Measurements from ENCODE around the gene RSRC2.
A peak's percentile ranks its signal among the peaks of the same experiment; 100 is the strongest.
"Not testable (repeated sequence)": the region's sequence is repeated elsewhere in the genome, so short reads cannot be mapped to it uniquely, and the experiment has no call there.

Gene RSRC2

DNA sequence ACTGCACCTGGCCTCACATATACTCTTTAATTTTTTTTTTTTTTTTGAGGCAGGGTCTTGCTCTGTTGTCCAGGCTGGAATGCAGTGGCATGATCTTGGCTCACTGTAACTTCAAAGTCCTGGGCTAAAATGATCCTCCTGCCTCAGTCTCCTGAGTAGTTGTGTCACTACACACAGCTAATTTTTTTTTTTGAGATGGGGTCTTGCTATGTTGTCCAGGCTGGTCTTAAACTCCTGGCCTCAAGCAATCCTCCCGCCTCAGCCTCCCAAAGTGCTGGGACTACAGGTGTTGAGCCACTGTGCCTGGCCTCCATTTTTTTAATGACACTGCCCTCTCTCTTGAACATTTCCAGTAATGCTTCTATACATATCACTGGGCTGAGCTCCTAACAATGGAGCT, 42.4 kb downstream of the RSRC2 start:
- H3K36me3 ChIP-seq (ENCODE audit: control insufficient read depth, insufficient read depth, low read length, severe bottlenecking) = peaks cover 86% of the 10 kb centered on the region
- not testable (repeated sequence) for H3K9ac ChIP-seq (ENCODE audit: low read length); H3K9me3 ChIP-seq (ENCODE audit: control insufficient read depth, low read length); H3K4me1 ChIP-seq (ENCODE audit: control insufficient read depth, insufficient read depth, low read length); DNase-seq (ENCODE audit: low read depth); H3K27me3 ChIP-seq (replicated peaks; ENCODE audit: control insufficient read depth, insufficient read depth, low read length); H3K4me3 ChIP-seq (ENCODE audit: low read length)

- no peak for DNase-seq (ENCODE audit: low read depth)
- H3K36me3 ChIP-seq (ENCODE audit: control insufficient read depth, insufficient read depth, low read length, severe bottlenecking) = peaks cover 86% of the 10 kb centered on the region
- no peaks in the 10 kb centered on the region for H3K9me3 ChIP-seq (ENCODE audit: control insufficient read depth, low read length)
Observed at GRCh38 chr12:122483969-122484368, 42.8 kb downstream of the RSRC2 start.

DNA sequence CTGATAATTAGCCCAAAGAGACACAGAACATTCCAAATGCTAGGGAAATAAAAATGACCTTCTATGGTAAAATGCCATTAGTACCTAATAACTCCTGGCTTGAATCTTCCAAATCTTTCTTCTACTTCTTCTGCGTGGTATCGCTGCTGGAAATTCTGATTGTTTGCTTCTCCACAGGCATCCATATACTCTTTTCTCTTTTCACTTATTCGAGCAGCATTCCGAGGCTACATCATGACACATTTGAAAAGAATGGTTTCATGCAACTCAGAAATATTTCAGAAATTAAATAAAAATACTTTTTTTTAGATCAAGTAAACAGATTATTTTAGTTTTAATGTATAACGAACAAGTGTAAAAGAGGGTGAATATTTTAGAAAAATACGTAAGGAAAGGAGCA, 44.9 kb downstream of the RSRC2 start:
- DNase-seq (ENCODE audit: low read depth) = peak; percentile 68
- Histone ChIP-seq H3K4me1 (ENCODE audit: control insufficient read depth, insufficient read depth, low read length) (no peaks in the 10 kb centered on the region), H3K4me3 (ENCODE audit: low read length) (no peak overlapping the region), H3K9me3 (ENCODE audit: control insufficient read depth, low read length) (no peaks in the 10 kb centered on the region), H3K9ac (ENCODE audit: low read length) (no peak overlapping the region), H3K36me3 (ENCODE audit: control insufficient read depth, insufficient read depth, low read length, severe bottlenecking) (peaks cover 84% of the 10 kb centered on the region), H3K27me3 (replicated peaks; ENCODE audit: control insufficient read depth, insufficient read depth, low read length) (no peaks in the 10 kb centered on the region)

More at GRCh38 chr12:122483969-122484368, 42.8 kb downstream of the RSRC2 start:
- H3K27me3 ChIP-seq (replicated peaks; ENCODE audit: control insufficient read depth, insufficient read depth, low read length) = no peaks in the 10 kb centered on the region
- H3K9ac ChIP-seq (ENCODE audit: low read length) = no peak overlapping the region
- H3K4me1 ChIP-seq (ENCODE audit: control insufficient read depth, insufficient read depth, low read length) = no peaks in the 10 kb centered on the region
- no peak overlapping the region for H3K4me3 ChIP-seq (ENCODE audit: low read length)

- H3K4me3 ChIP-seq (ENCODE audit: low read length) = no peak overlapping the region
- no peak for DNase-seq (ENCODE audit: low read depth)
- H3K9ac ChIP-seq (ENCODE audit: low read length) = no peak overlapping the region
- H3K36me3 ChIP-seq (ENCODE audit: control insufficient read depth, insufficient read depth, low read length, severe bottlenecking) = peaks cover 86% of the 10 kb centered on the region
- no peaks in the 10 kb centered on the region for H3K27me3 ChIP-seq (replicated peaks; ENCODE audit: control insufficient read depth, insufficient read depth, low read length)
- no peaks in the 10 kb centered on the region for H3K4me1 ChIP-seq (ENCODE audit: control insufficient read depth, insufficient read depth, low read length)
- no peaks in the 10 kb centered on the region for H3K9me3 ChIP-seq (ENCODE audit: control insufficient read depth, low read length)
Observed at GRCh38 chr12:122480753-122481152, 46.0 kb downstream of the RSRC2 start.

DNA sequence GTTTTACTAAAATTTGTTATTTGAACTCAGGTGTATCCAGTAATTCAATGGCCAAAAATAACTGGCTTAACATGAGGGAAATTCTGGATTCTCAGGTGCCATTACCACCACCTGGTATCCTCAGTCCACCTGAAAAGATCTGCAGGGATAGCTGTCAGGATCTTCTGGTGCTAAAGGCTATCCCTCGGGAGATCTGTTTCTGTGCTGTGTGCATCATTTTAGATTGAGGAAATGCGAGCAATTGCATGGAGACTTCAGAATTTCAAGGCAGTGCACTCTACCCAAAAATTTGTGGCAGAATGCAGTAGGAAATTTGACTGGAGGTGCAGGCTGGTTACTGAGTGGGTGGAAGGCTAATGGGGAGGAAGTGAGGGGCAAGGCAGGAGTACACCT, 52.4 kb downstream of the RSRC2 start:
- Histone ChIP-seq H3K36me3 (ENCODE audit: control insufficient read depth, insufficient read depth, low read length, severe bottlenecking) (peaks cover 65% of the 10 kb centered on the region), H3K9me3 (ENCODE audit: control insufficient read depth, low read length) (no peaks in the 10 kb centered on the region), H3K9ac (ENCODE audit: low read length) (no peak overlapping the region), H3K27me3 (replicated peaks; ENCODE audit: control insufficient read depth, insufficient read depth, low read length) (no peaks in the 10 kb centered on the region), H3K4me3 (ENCODE audit: low read length) (no peak overlapping the region), H3K4me1 (ENCODE audit: control insufficient read depth, insufficient read depth, low read length) (peaks cover 5% of the 10 kb centered on the region)
- no peak for DNase-seq (ENCODE audit: low read depth)

- H3K9me3 ChIP-seq (ENCODE audit: control insufficient read depth, low read length) = no peaks in the 10 kb centered on the region
- DNase-seq (ENCODE audit: low read depth) = no peak
- peaks cover 59% of the 10 kb centered on the region for H3K36me3 ChIP-seq (ENCODE audit: control insufficient read depth, insufficient read depth, low read length, severe bottlenecking)
- H3K9ac ChIP-seq (ENCODE audit: low read length) = no peak overlapping the region
- peaks cover 5% of the 10 kb centered on the region for H3K4me1 ChIP-seq (ENCODE audit: control insufficient read depth, insufficient read depth, low read length)
- no peak overlapping the region for H3K4me3 ChIP-seq (ENCODE audit: low read length)
- no peaks in the 10 kb centered on the region for H3K27me3 ChIP-seq (replicated peaks; ENCODE audit: control insufficient read depth, insufficient read depth, low read length)
Observed at GRCh38 chr12:122473543-122474323, 53.0 kb downstream of the RSRC2 start.

- H3K9ac ChIP-seq (ENCODE audit: low read length) = peak overlapping the region; percentile 59
- H3K4me1 ChIP-seq (ENCODE audit: control insufficient read depth, insufficient read depth, low read length) = peaks cover 5% of the 10 kb centered on the region
- H3K4me3 ChIP-seq (ENCODE audit: low read length) = peak overlapping the region; percentile 23
- H3K9me3 ChIP-seq (ENCODE audit: control insufficient read depth, low read length) = no peaks in the 10 kb centered on the region
- H3K27me3 ChIP-seq (replicated peaks; ENCODE audit: control insufficient read depth, insufficient read depth, low read length) = no peaks in the 10 kb centered on the region
- peaks cover 39% of the 10 kb centered on the region for H3K36me3 ChIP-seq (ENCODE audit: control insufficient read depth, insufficient read depth, low read length, severe bottlenecking)
- DNase-seq (ENCODE audit: low read depth) = peak; percentile 93
Observed at GRCh38 chr12:122471324-122472226, 55.2 kb downstream of the RSRC2 start.

DNA sequence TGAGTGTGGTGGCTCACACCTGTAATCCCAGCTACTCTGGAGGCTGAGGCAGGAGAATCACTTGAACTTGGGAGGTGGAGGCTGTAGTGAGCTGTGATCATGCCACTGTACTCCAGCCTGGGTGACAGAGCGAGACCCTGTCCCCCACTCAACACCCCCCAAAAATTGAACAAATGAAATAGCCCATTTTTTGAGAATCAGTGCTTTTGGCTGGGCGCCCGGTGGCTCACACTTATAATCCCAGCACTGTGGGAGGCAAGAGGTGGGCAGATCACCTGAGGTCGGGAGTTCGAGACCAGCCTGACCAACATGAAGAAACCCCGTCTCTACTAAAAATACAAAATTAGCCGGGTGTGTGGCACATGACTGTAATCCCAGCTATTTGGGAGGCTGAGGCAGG, 56.2 kb downstream of the RSRC2 start:
- H3K4me3 ChIP-seq (ENCODE audit: low read length); H3K27me3 ChIP-seq (replicated peaks; ENCODE audit: control insufficient read depth, insufficient read depth, low read length); H3K9me3 ChIP-seq (ENCODE audit: control insufficient read depth, low read length); DNase-seq (ENCODE audit: low read depth); H3K4me1 ChIP-seq (ENCODE audit: control insufficient read depth, insufficient read depth, low read length); H3K9ac ChIP-seq (ENCODE audit: low read length): not testable (repeated sequence)
- H3K36me3 ChIP-seq (ENCODE audit: control insufficient read depth, insufficient read depth, low read length, severe bottlenecking) = peaks cover 29% of the 10 kb centered on the region

- H3K4me1 ChIP-seq (ENCODE audit: control insufficient read depth, insufficient read depth, low read length); H3K27me3 ChIP-seq (replicated peaks; ENCODE audit: control insufficient read depth, insufficient read depth, low read length); H3K9ac ChIP-seq (ENCODE audit: low read length); H3K9me3 ChIP-seq (ENCODE audit: control insufficient read depth, low read length); DNase-seq (ENCODE audit: low read depth); H3K4me3 ChIP-seq (ENCODE audit: low read length): not testable (repeated sequence)
- H3K36me3 ChIP-seq (ENCODE audit: control insufficient read depth, insufficient read depth, low read length, severe bottlenecking) = peaks cover 23% of the 10 kb centered on the region
Observed at GRCh38 chr12:122469856-122470255, 56.9 kb downstream of the RSRC2 start.

DNA sequence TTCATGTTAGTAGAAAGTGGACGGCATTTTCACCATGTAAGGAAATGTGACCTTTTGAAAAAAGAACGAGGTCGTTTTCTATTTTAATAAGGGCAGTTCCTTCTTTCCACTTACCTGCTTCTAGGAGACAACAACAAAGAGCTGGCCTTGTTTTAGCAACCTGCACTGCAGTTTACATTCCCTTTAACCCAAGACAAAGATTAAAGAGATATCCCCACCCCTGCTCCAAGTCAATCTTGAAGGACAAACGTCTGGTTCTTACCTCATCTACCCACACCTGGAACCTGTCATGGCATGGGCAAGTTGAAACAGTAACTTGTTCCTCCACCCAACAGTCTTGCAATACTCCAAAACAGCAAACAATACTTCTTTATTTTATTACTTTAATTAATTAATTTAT, 58.8 kb downstream of the RSRC2 start:
- DNase-seq (ENCODE audit: low read depth) = no peak
- Histone ChIP-seq H3K9me3 (ENCODE audit: control insufficient read depth, low read length) (no peaks in the 10 kb centered on the region), H3K4me3 (ENCODE audit: low read length) (no peak overlapping the region), H3K27me3 (replicated peaks; ENCODE audit: control insufficient read depth, insufficient read depth, low read length) (no peaks in the 10 kb centered on the region), H3K4me1 (ENCODE audit: control insufficient read depth, insufficient read depth, low read length) (peaks cover 13% of the 10 kb centered on the region), H3K9ac (ENCODE audit: low read length) (no peak overlapping the region), H3K36me3 (ENCODE audit: control insufficient read depth, insufficient read depth, low read length, severe bottlenecking) (peaks cover 7% of the 10 kb centered on the region)

DNA sequence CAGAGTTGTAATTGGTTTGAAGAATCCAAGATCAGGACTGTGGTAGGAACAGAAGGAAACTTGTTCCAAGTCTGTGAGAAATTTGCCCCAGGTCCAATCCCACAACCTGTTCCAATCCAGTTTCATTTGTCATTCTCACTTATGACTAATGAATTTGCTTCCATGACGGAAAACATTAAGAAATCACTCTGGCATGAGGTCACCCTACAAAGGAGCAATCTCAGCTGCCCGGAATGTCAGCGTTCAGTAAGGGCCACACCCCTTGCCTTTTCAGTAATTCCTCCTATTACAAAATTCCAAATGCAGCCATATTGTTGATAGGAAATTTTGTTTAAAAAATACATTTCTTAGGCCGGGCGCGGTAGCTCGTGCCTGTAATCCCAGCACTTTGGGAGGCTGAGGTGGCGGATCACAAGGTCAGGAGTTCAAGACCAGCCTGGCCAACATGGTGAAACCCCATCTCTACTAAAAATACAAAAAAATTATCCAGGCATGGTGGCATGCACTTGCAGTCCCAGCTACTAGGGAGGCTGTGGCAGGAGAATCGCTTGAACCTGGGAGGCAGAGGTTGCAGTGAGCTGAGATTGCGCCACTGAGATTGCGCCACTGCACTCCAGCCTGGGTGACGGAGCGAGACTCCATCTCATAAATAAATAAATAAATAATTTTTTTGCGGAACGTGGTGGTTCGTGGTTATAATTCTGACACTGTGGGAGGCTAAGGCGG, 62.3 kb downstream of the RSRC2 start:
- H3K9me3 ChIP-seq (ENCODE audit: control insufficient read depth, low read length); H3K27me3 ChIP-seq (replicated peaks; ENCODE audit: control insufficient read depth, insufficient read depth, low read length); H3K36me3 ChIP-seq (ENCODE audit: control insufficient read depth, insufficient read depth, low read length, severe bottlenecking); H3K9ac ChIP-seq (ENCODE audit: low read length); H3K4me3 ChIP-seq (ENCODE audit: low read length); H3K4me1 ChIP-seq (ENCODE audit: control insufficient read depth, insufficient read depth, low read length): not testable (repeated sequence)
- peak; percentile 96 for DNase-seq (ENCODE audit: low read depth)

Data from adipocyte (in vitro differentiated cells).